Measurements from ENCODE around the gene COL12A1. TPM values are rescaled to one million over a fixed set of nuclear protein-coding genes. Genes with fewer than 3 reads are reported as not detected.

Gene COL12A1
- total and polyA plus RNA-seq, 2 donors (not counting 1 experiment from before 2014, with no cell fraction given), result 1,023 to 1,075 TPM

DNA sequence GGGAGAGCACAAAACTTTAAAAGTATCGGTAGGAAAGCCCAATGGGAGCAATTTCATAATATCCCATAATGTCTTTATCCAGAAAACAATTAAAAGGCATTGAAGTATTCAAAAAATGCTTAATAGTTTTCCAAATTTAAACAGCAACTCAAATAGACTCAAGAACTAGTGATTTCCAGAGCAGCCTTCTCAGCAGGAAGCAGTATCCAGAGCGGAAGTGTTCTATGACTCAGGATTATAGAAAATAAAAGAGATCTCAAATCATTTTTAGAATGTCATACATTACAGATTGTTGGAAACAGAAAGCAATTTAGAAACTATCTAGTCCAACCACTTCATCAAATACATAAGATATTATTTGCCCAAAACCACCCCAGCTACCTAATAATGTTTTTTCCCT lies 79.3 kb downstream of the COL12A1 start:
- Histone ChIP-seq H3K36me3 (ENCODE audit: control insufficient read depth, insufficient read depth, low read length) (peaks cover 37% of the 10 kb centered on the region), H3K4me3 (replicated peaks in 1 of 4; ENCODE audit: control extremely low read depth in 1 of 4, insufficient read depth in 1 of 4, low read depth in 3 of 4, low read length in 4 of 4) (no peak overlapping the region), H3K9ac (ENCODE audit: insufficient read depth, low read length) (no peak overlapping the region), H4K20me1 (ENCODE audit: control insufficient read depth, extremely low read depth, insufficient read depth, low read length) (no peaks in the 10 kb centered on the region), H3K9me3 (ENCODE audit: control insufficient read depth, insufficient read depth, low read depth, low read length) (no peaks in the 10 kb centered on the region), H2AFZ (ENCODE audit: low read length) (no peak overlapping the region), H3K4me1 (ENCODE audit: control insufficient read depth, extremely low read depth, insufficient read depth, low read length) (peaks cover 11% of the 10 kb centered on the region), H3K27me3 (ENCODE audit: control insufficient read depth, insufficient read depth, low read length) (no peaks in the 10 kb centered on the region), H3K4me2 (ENCODE audit: extremely low read depth, insufficient read depth, low read length) (no peak overlapping the region), H3K27ac (ENCODE audit: insufficient read depth, low read length) (no peak overlapping the region), H3K79me2 (ENCODE audit: control insufficient read depth, insufficient read depth, low read length) (peaks cover 4% of the 10 kb centered on the region)
- TF ChIP-seq, protein P1, sequence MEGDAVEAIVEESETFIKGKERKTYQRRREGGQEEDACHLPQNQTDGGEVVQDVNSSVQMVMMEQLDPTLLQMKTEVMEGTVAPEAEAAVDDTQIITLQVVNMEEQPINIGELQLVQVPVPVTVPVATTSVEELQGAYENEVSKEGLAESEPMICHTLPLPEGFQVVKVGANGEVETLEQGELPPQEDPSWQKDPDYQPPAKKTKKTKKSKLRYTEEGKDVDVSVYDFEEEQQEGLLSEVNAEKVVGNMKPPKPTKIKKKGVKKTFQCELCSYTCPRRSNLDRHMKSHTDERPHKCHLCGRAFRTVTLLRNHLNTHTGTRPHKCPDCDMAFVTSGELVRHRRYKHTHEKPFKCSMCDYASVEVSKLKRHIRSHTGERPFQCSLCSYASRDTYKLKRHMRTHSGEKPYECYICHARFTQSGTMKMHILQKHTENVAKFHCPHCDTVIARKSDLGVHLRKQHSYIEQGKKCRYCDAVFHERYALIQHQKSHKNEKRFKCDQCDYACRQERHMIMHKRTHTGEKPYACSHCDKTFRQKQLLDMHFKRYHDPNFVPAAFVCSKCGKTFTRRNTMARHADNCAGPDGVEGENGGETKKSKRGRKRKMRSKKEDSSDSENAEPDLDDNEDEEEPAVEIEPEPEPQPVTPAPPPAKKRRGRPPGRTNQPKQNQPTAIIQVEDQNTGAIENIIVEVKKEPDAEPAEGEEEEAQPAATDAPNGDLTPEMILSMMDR (conservative IDR thresholded peaks at IDR 0.05 in 1 of 2, IDR thresholded peaks at IDR 0.05 in 1 of 2; ENCODE audit: low read depth in 1 of 2, low read length in 2 of 2), result no peak
- no peak for TF ChIP-seq EZH2 (IDR thresholded peaks at IDR 0.05; ENCODE audit: low read length, missing control alignments)
- DNase-seq (ENCODE audit: low read depth in 2 of 2), result no peak

DNA sequence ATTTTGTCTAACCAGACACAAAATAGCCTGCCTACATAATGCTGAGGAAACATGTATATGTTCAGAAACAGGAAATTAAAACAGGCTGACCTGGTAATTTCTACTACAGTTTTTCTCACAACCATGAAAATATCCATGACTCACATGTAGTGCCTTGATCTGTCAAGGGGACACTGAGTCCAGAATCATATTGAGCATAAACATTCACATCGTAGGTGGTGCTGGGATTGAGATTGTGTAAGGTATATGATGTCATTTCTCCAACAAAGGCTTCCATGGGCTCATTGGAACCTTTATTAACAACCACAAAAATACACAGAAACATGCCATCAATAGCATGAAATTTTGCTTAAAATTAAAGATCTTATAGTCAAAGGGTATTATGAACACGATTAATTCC lies 80.9 kb downstream of the COL12A1 start:
- no peak overlapping the region for H2AFZ ChIP-seq (ENCODE audit: low read length)
- TF ChIP-seq, protein P1 (conservative IDR thresholded peaks at IDR 0.05 in 1 of 2, IDR thresholded peaks at IDR 0.05 in 1 of 2; ENCODE audit: low read depth in 1 of 2, low read length in 2 of 2), result no peak
- no peak for TF ChIP-seq EZH2 (IDR thresholded peaks at IDR 0.05; ENCODE audit: low read length, missing control alignments)
- H3K4me1 ChIP-seq (ENCODE audit: control insufficient read depth, extremely low read depth, insufficient read depth, low read length), result peaks cover 11% of the 10 kb centered on the region
- H3K79me2 ChIP-seq (ENCODE audit: control insufficient read depth, insufficient read depth, low read length), result peaks cover 4% of the 10 kb centered on the region
- H3K4me3 ChIP-seq (replicated peaks in 1 of 4; ENCODE audit: control extremely low read depth in 1 of 4, insufficient read depth in 1 of 4, low read depth in 3 of 4, low read length in 4 of 4), result no peak overlapping the region
- H3K9ac ChIP-seq (ENCODE audit: insufficient read depth, low read length), result no peak overlapping the region
- peak in 1 of 2 donors; percentile 31 for DNase-seq (ENCODE audit: low read depth in 2 of 2)
- no peaks in the 10 kb centered on the region for H3K27me3 ChIP-seq (ENCODE audit: control insufficient read depth, insufficient read depth, low read length)
- H3K4me2 ChIP-seq (ENCODE audit: extremely low read depth, insufficient read depth, low read length), result no peak overlapping the region
- H3K36me3 ChIP-seq (ENCODE audit: control insufficient read depth, insufficient read depth, low read length), result peaks cover 35% of the 10 kb centered on the region
- no peak overlapping the region for H3K27ac ChIP-seq (ENCODE audit: insufficient read depth, low read length)
- H3K9me3 ChIP-seq (ENCODE audit: control insufficient read depth, insufficient read depth, low read depth, low read length), result no peaks in the 10 kb centered on the region
- H4K20me1 ChIP-seq (ENCODE audit: control insufficient read depth, extremely low read depth, insufficient read depth, low read length), result no peaks in the 10 kb centered on the region

DNA sequence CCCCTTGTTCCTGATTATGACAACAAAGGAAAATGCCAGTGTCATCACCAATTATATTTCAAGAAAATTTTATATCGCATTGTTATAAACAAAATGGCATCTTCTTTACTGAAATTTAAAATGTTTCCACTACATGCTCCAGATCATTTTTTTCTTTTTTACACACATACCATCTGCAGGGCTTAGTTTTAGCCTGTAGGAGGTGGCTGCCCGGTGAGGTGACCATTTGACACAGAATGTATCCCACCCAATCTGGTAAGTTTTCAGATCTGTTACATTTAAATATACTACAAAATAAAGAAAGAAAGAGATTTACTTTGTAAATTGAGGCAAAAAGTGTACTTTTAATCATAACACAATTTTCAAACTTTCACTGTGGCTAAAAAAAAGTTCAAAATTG lies 81.8 kb downstream of the COL12A1 start:
- no peak overlapping the region for H3K4me3 ChIP-seq (replicated peaks in 1 of 4; ENCODE audit: control extremely low read depth in 1 of 4, insufficient read depth in 1 of 4, low read depth in 3 of 4, low read length in 4 of 4)
- peaks cover 4% of the 10 kb centered on the region for H3K79me2 ChIP-seq (ENCODE audit: control insufficient read depth, insufficient read depth, low read length)
- no peak overlapping the region for H3K27ac ChIP-seq (ENCODE audit: insufficient read depth, low read length)
- no peaks in the 10 kb centered on the region for H4K20me1 ChIP-seq (ENCODE audit: control insufficient read depth, extremely low read depth, insufficient read depth, low read length)
- no peaks in the 10 kb centered on the region for H3K27me3 ChIP-seq (ENCODE audit: control insufficient read depth, insufficient read depth, low read length)
- no peak overlapping the region for H2AFZ ChIP-seq (ENCODE audit: low read length)
- peaks cover 38% of the 10 kb centered on the region for H3K36me3 ChIP-seq (ENCODE audit: control insufficient read depth, insufficient read depth, low read length)
- TF ChIP-seq, protein P1 (conservative IDR thresholded peaks at IDR 0.05 in 1 of 2, IDR thresholded peaks at IDR 0.05 in 1 of 2; ENCODE audit: low read depth in 1 of 2, low read length in 2 of 2), result no peak
- TF ChIP-seq EZH2 (IDR thresholded peaks at IDR 0.05; ENCODE audit: low read length, missing control alignments), result no peak
- H3K4me1 ChIP-seq (ENCODE audit: control insufficient read depth, extremely low read depth, insufficient read depth, low read length), result peaks cover 8% of the 10 kb centered on the region
- DNase-seq (ENCODE audit: low read depth in 2 of 2), result no peak
- H3K9me3 ChIP-seq (ENCODE audit: control insufficient read depth, insufficient read depth, low read depth, low read length), result no peaks in the 10 kb centered on the region
- no peak overlapping the region for H3K9ac ChIP-seq (ENCODE audit: insufficient read depth, low read length)
- no peak overlapping the region for H3K4me2 ChIP-seq (ENCODE audit: extremely low read depth, insufficient read depth, low read length)
